ENCODE data around the gene SDHAF2. TPM values are rescaled to one million over a fixed set of nuclear protein-coding genes. Genes with fewer than 3 reads are reported as not detected.
"Not testable (repeated sequence)": the region's sequence is repeated elsewhere in the genome, so short reads cannot be mapped to it uniquely, and the experiment has no call there.

SDHAF2 gene
- total RNA-seq, 1 experiment from 2014 or later: 34.0 TPM

GRCh38 chr11:61460986-61461385 is 31.1 kb downstream of the SDHAF2 start:
- DNase-seq (ENCODE audit: low read depth, low spot score) (no peak), ATAC-seq (no peak)
- no peak overlapping the region for H3K27ac ChIP-seq (ENCODE audit: low read depth, low read length)
- H4K20me1 ChIP-seq (ENCODE audit: insufficient read depth): no peaks in the 10 kb centered on the region
- H3K4me2 ChIP-seq (ENCODE audit: low read length): no peak overlapping the region
- POLR2A ChIA-PET: no interaction called here
- RAD21 ChIA-PET (ENCODE audit: low non-redundant PET in 1 of 2, low total read pairs in 2 of 2, uncharacterized antibody in 2 of 2, unreplicated experiment in 2 of 2): no interaction called here
- H2AFZ ChIP-seq (ENCODE audit: low read depth, low read length, poor library complexity, severe bottlenecking): no peak overlapping the region
- no peak overlapping the region for H3K9ac ChIP-seq (ENCODE audit: low read length)
- intact Hi-C loops (cut with micrococcal nuclease): no loop called here
- H3K4me3 ChIP-seq (replicated peaks in 1 of 2; ENCODE audit: low read depth in 1 of 2, low read length in 2 of 2): no peak overlapping the region
- no peaks in the 10 kb centered on the region for H3K27me3 ChIP-seq (ENCODE audit: insufficient read depth, low read length)
- H3K4me1 ChIP-seq (ENCODE audit: control insufficient read depth in 1 of 2, insufficient read depth in 2 of 2, low read length in 2 of 2): no peaks in the 10 kb centered on the region; a peak in 1 of 4 replicates
- peaks cover 5% of the 10 kb centered on the region for H3K79me2 ChIP-seq (ENCODE audit: insufficient read depth, low read length)
- H3K36me3 ChIP-seq (ENCODE audit: control insufficient read depth in 1 of 2, insufficient read depth in 2 of 2, low read length in 2 of 2): no peaks in the 10 kb centered on the region
- no TSS peak for BruUV-seq (replicated peaks)
- CTCF ChIA-PET: interaction anchor here (1.8 kb wide), 1 partner anchor 21 kb away, joined by 6 read pairs; no protein-coding TSS in a partner anchor
- no peaks in the 10 kb centered on the region for H3K9me3 ChIP-seq (ENCODE audit: control insufficient read depth in 1 of 2, insufficient read depth in 1 of 2, low read depth in 1 of 2, low read length in 2 of 2)
- no peaks in the 10 kb centered on the region for H3K9me2 ChIP-seq (ENCODE audit: insufficient read depth)
- TF ChIP-seq, protein P1, sequence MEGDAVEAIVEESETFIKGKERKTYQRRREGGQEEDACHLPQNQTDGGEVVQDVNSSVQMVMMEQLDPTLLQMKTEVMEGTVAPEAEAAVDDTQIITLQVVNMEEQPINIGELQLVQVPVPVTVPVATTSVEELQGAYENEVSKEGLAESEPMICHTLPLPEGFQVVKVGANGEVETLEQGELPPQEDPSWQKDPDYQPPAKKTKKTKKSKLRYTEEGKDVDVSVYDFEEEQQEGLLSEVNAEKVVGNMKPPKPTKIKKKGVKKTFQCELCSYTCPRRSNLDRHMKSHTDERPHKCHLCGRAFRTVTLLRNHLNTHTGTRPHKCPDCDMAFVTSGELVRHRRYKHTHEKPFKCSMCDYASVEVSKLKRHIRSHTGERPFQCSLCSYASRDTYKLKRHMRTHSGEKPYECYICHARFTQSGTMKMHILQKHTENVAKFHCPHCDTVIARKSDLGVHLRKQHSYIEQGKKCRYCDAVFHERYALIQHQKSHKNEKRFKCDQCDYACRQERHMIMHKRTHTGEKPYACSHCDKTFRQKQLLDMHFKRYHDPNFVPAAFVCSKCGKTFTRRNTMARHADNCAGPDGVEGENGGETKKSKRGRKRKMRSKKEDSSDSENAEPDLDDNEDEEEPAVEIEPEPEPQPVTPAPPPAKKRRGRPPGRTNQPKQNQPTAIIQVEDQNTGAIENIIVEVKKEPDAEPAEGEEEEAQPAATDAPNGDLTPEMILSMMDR (IDR thresholded peaks at IDR 0.05 in 2 of 3, conservative IDR thresholded peaks at IDR 0.05 in 1 of 3; ENCODE audit: borderline replicate concordance in 1 of 3, insufficient read depth in 1 of 3, low read depth in 2 of 3, low read length in 2 of 3): no peak
- TF ChIP-seq EZH2 (IDR thresholded peaks at IDR 0.05): no peak
- no peak for TF ChIP-seq YY1 (IDR thresholded peaks at IDR 0.05; ENCODE audit: extremely low read depth, insufficient replicate concordance, low read depth, low read length)
- no peak for TF ChIP-seq JUND (IDR thresholded peaks at IDR 0.05)
- no peak for TF ChIP-seq CEBPB (IDR thresholded peaks at IDR 0.05; ENCODE audit: low read depth)
- TF ChIP-seq RAD21 (IDR thresholded peaks at IDR 0.05; ENCODE audit: low read depth): no peak
- TF ChIP-seq SRF (IDR thresholded peaks at IDR 0.05; ENCODE audit: low read depth): no peak
- TF ChIP-seq MAX (IDR thresholded peaks at IDR 0.05): no peak
- TF ChIP-seq EZH2phosphoT487 (IDR thresholded peaks at IDR 0.05; ENCODE audit: borderline replicate concordance): no peak
- no peak for TF ChIP-seq ATF3 (IDR thresholded peaks at IDR 0.05)
- TF ChIP-seq CBX3 (IDR thresholded peaks at IDR 0.05; ENCODE audit: low read depth): no peak
- no peak for TF ChIP-seq SIN3A (IDR thresholded peaks at IDR 0.05; ENCODE audit: low read depth)
- TF ChIP-seq TCF7L2 (IDR thresholded peaks at IDR 0.05; ENCODE audit: borderline replicate concordance, extremely low read depth, insufficient read depth, insufficient read length): no peak
- no peak for TF ChIP-seq ELF1 (IDR thresholded peaks at IDR 0.05; ENCODE audit: borderline replicate concordance, low read depth)
- TF ChIP-seq ZFX (IDR thresholded peaks at IDR 0.05): no peak
- no peak for TF ChIP-seq ZNF274 (IDR thresholded peaks at IDR 0.05; ENCODE audit: low read depth, low read length)
- no peak for TF ChIP-seq SP1 (IDR thresholded peaks at IDR 0.05; ENCODE audit: low read depth)
- no peak for TF ChIP-seq POLR2A (IDR thresholded peaks at IDR 0.05; ENCODE audit: borderline replicate concordance, extremely low read depth, insufficient read depth, insufficient read length)
- no peak for TF ChIP-seq EGR1 (IDR thresholded peaks at IDR 0.05; ENCODE audit: low read depth)

DNA sequence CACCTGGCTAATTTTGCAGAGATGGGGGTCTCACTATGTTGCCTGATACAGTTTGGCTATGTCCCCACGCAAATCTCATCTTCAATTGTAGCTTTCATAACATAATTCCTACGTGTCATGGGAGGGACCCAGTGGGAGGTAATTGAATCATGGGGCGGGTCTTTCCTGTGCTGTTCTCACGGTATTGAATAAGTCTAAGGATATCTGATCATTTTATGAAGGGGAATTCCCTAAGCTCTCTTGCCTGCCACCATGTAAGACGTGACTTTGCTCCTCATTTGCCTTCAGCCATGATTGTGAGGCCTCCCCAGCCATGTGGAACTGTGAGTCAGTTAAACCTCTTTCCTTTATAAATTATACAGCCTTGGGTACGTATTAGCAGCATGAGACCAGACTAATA is 37.7 kb downstream of the SDHAF2 start:
- H3K27ac ChIP-seq (ENCODE audit: low read depth, low read length); intact Hi-C loops (cut with micrococcal nuclease); H4K20me1 ChIP-seq (ENCODE audit: insufficient read depth); H3K9me3 ChIP-seq (ENCODE audit: control insufficient read depth in 1 of 2, insufficient read depth in 1 of 2, low read depth in 1 of 2, low read length in 2 of 2); BruUV-seq (replicated peaks); H3K27me3 ChIP-seq (ENCODE audit: insufficient read depth, low read length); H3K4me2 ChIP-seq (ENCODE audit: low read length); POLR2A ChIA-PET; H3K79me2 ChIP-seq (ENCODE audit: insufficient read depth, low read length); H3K9me2 ChIP-seq (ENCODE audit: insufficient read depth); H3K36me3 ChIP-seq (ENCODE audit: control insufficient read depth in 1 of 2, insufficient read depth in 2 of 2, low read length in 2 of 2); H3K4me1 ChIP-seq (ENCODE audit: control insufficient read depth in 1 of 2, insufficient read depth in 2 of 2, low read length in 2 of 2); RAD21 ChIA-PET (ENCODE audit: low non-redundant PET in 1 of 2, low total read pairs in 2 of 2, uncharacterized antibody in 2 of 2, unreplicated experiment in 2 of 2); H3K4me3 ChIP-seq (replicated peaks in 1 of 2; ENCODE audit: low read depth in 1 of 2, low read length in 2 of 2); ATAC-seq; H2AFZ ChIP-seq (ENCODE audit: low read depth, low read length, poor library complexity, severe bottlenecking); DNase-seq (ENCODE audit: low read depth, low spot score); H3K9ac ChIP-seq (ENCODE audit: low read length): not testable (repeated sequence)
- CTCF ChIA-PET: interaction anchor here (0.9 to 1.3 kb wide), 2 partner anchors 10 to 15 kb away, joined by 3 to 4 read pairs; no protein-coding TSS in a partner anchor
